Measurements from ENCODE around the gene PTCH1.
A peak's percentile ranks its signal among the peaks of the same experiment; 100 is the strongest.

Gene PTCH1

DNA sequence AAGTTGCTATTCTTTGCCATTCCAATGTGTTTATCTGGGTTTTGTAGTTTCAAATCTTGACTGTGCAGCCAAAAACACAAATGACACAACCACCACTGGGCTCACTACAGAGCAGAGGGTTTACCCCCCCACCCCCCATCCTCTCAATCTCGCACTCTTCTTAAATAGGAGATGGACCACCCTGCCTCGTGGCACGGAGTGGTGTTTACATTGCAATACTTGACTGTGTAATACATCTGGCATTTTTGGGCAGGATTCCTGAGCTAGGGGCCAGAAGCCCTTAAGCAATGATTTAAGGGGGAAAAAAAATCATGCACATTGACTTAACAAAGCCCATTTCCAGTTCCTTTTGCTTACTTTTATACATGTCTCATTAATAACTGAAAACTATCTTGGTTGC is 19.0 kb downstream of the PTCH1 start:
- DNase-seq, result no peak

DNA sequence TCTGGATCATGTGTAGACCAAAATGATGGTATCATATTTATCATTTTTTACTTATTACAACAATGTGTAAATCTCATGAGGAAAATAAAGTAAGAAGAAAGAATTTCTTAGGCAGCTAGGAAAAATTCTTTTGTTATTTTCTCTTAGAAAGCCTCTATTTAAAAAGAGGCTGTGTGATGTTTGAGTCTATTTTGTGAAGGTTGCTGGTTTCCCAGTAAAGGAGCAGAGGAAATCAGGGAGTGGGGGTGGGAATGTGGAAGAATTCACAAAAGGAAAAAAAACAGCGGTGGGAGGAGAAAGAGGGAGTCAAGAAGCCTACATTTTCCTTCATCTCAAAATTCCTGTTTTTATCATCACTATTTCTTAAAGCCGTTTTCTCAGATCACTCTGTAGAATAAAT is 20.1 kb downstream of the PTCH1 start:
- DNase-seq, result no peak

DNA sequence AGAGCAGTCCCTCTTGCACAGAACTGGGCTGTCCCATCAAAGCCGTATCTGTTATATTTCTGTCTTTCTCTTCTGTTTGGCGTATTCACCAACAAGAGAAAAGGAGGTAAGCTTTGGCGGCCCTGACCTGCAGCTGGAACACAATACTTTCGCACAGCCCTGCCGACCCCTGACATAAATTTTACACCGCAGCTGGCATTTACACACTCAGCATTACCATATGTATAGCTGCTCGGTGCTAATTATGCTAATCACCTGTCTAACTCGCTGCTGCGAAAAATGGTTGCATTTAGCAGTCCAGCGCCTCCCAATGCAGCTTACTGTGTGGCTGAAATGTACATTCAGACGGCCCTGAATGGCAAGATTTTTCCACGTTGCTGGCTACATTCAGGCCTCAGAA is 20.8 kb downstream of the PTCH1 start:
- no peak for DNase-seq

DNA sequence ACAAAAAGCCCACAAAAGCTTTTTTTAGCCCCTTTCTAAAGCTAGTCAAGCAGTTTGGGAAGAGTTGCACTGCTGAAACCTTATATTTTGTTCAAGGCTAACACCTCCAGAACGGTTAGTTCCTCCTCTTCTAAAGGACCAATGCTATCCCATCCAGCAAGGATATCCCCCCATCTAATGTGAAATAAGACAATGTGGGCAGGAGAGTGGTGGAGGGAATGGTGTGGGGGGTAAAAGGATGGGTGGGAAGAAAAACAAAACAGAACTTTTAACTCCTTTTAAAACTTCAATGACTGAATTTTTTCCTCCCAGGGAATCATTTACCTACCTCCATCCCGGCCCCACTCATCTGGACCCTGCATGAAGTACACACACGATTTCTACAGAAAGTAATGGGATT is 21.2 kb downstream of the PTCH1 start:
- no peak for DNase-seq

DNA sequence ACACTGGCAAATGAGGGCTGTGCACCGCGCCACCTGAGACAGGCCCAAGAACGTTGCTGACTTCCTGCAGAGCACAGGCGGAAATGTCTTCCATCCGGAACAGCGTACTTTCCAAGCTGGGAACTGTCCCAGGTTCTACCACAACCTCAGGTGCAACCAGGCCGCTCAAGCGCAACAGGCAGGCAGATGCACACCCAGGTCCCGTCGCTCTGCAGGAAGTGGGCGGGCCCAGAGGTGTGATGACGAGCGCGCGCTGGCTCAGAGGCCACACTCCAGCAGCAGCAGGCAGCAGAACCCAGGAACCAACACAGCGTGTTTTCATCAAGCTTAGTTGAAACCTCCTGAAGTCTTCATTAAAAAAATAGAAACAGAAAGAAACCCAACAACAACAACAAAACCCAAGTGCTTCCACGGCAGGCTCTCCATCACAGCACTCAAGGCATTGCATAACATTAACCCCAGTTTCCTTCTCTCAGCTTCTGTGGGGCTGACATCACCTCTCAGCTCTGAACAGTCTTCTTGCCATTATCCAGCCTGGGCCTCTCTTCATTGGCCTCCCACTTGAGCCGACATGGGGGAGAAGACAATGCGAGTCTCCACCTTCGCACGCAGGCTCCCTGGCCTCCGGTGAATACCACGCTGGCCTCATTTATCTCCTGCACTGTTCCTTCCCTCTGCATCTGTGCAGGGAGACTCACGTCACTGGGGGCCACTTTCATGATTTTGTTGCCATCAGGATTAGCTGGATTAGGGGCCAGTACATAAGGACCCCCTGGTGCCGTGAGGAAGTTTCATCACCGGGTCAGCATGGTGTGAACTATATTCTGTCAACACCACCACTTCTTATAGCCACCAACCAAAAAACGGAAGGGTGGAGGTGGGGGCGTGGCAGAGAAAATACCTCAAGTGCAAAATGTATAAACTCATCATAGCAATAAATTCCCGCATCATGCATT is 22.1 kb downstream of the PTCH1 start:
- peak; percentile 87 for DNase-seq

DNA sequence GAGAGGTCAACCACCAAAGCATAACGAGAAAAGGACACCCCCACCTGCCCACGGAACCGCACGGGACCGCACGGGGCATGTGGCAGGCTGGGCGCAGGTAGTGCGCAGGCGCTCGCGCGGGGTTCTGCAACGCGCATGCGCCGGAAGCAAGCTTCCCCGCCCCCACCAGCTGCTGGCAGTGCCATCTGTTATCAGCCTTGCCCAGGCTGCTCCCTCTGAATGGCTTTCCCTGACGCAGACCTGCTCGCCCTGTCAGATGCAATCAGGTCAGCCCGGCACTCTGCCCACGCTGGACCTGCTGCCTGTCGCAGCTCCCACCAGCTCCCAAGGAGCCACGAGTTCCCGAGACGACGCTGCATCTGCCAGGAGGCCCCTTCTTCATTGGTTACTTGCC is 22.8 kb downstream of the PTCH1 start:
- peak; percentile 91 for DNase-seq

DNA sequence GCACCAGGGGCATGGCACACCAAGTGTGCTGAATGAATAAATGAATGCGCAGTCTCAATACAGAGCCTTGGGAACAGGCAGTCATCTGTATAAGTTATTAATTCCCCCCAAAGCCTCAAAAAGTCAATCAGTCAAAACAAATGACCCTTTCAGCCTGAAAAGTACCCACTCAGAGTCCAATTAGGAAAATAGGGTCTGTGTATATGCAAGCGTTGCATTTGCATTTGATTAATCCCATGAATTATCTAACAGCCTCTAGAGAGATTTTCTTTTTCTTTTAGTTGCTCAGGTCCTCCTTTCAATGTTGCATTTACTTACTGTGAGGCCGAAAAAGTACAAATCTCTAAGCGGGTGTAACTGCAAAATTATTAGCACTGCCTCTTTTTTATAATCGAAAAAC is 23.4 kb downstream of the PTCH1 start:
- no peak for DNase-seq

DNA sequence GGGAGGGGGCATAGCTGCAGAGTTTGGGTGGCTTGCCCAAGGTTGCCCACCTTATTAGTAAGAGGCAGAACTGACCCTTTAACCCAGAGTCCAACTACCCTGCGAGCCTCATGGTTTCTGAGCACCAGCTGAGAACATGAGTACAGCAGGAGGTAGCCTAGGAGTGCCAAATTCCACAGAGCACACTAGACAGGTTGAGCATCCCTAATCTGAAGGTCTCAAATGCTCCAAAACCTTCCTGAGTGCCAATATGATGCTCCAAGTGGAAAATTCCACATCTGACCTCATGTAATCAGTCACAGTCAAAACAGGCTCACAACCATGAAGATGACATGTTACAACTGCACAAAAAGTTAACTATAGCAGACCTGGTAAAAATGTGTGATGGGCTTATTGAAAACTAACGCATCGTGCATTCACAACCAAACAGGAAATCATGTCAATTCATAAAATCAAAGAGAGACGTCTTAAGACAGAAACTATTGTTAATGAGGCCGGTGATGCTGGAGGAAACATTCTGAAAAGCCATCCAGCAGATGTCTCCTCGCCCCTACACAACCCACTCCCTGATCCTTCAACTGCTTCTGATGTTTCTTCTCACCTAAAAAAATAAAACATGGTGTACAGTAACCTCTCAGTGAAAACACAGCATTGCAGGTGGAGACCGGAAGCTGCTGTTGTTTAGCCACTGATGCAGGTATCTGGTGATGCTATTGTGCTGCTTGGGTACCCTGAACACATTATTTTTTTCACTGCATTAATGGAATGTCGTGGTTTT is 25.0 kb downstream of the PTCH1 start:
- no peak for DNase-seq

DNA sequence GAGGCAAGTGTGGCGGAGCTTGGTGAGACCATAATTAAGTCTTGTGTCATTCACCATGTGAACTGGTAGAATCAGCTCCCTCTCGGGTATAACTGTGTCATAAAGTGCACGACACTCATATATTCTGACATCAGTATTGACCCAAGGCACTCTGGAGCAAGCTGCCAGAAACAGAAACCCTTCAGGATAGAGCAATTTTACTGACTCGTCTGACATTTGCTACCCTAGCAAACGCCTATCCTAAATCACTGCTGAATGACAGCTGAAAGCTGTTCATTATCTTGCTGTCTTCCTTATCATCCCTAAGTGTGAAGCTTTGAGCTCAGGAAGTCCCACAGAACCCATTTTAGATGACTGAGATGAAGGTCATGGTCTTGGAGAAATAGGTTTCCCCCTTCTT is 27.8 kb downstream of the PTCH1 start:
- no peak for DNase-seq

DNA sequence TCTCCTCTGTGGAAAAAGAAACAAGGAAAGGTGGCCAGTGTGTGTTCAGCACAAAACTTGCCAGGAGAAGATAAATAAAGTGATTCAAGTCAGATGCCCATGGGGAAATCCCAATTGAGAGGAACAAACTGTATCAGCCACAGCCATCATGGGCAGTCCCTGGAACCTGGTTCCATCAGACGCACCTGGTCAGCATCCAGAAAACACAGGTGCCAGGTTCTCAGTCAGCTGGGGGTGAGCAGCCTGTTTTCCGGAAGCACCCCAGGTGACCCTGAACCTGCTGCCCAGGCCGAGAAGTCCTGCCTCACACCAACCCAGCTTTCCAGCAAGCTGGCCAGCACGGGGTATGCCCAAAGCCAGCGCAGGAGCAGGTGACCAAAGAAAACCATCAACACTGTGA is 30.5 kb downstream of the PTCH1 start:
- no peak for DNase-seq

DNA sequence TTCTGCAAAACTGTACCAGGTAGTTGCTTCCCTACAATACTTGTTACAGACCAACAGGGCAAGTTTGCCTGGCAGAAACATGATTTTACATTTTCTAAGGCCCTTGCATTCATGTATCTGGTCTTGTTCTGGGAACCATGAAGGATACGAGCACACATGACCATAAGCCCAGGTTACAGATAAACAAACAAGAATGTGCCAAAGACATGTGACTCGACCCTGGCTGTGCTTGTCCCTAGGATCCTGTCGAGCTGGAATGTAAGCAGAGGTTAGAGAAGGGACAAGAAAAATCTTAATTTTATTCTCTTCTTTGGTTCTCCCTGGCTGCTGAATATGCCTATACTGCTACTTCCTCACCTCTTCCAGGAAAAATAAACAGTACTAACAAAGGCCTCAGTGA is 32.5 kb downstream of the PTCH1 start:
- no peak for DNase-seq

DNA sequence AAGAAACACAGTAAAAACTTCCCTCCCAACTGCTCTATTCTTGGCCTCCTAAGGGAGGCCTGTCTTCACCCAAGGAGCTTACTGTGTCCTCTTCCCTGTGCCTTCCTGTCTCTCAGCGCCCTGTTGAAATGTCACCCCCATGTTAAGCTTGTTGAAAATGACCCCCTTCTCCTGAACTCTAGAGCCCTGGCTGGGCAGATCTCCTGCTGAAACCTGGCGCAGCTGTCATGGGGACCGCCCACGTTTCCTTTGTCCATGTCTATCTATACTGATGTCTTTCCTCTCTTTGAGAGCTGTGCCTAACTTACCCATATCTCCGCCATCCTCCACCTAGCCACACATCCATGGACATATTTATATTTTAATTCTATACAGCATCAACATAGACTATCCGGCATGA is 33.3 kb downstream of the PTCH1 start:
- DNase-seq, result no peak

DNA sequence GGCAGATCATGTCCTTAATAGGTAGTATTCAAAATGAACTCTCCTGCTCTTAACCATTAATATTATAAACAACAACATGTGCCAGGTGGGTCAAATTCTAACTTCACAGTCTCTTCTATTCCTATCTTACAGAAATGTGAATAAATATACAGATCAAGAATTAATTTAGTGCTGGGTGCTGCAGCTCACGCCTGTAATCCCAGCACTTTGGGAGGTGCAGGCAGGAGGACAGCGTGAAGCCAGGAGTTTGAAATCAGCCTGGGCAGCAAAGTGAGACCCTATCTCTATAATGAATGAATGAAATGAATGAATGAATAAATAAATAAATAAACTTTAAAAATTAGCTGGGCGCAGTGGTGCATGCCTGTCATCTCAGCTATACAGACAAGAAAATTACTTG is 34.1 kb downstream of the PTCH1 start:
- DNase-seq, result no peak

DNA sequence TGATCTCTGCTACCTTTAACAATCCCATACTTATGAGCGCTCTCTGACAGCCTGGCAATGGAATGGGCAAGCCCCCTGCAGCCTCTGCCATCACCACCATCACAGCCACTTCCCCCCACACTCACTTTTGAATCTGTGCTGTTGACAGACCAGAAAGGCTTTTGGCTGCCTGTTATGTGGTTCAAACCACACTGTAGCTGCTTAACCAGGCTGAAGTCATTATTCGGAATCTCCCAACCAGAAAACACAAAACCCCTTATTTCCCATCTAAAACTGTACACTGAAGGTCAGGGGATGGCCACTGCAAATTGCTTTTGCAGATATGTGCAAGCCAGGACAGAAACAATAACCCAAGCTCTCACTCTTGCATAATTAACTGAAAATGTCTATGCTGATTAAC is 35.8 kb downstream of the PTCH1 start:
- DNase-seq, result no peak

DNA sequence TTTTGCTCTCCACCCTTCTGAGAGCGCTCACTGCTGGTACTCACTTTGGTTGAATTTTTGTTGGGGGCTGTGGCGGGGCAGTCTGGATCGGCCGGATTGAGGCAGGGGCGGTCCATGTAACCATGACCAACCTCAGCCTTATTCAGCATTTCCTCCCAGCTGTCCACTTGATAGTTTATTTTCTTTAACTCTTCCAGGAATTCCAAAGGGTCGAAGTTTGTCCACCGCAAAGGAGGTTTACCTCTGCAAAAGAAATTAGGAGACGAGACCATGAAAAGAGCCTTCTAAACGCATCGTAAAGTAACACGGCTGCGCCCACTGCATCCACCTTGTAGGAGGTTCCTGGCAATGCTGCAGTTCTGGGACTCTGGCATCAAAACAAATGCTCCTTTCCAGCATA is 36.4 kb downstream of the PTCH1 start:
- DNase-seq, result no peak

DNA sequence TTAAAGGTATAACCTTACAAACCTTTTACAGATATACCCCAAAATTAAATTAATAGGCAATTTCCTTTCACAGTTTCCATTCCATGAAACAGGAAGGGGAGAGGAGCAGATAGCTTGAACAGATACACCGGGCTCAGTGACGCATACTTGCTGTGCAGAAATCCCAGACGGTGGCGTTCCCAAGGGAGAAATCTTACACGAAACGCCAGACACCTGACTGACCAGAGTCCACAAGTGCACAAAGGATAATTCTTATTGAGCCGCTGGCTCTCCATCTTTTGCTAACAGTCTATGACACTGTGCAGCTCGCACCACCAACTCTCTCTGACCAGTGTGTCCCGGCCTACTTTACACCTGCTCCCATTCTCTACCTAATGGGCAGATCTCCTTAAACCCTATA is 37.4 kb downstream of the PTCH1 start:
- no peak for DNase-seq

DNA sequence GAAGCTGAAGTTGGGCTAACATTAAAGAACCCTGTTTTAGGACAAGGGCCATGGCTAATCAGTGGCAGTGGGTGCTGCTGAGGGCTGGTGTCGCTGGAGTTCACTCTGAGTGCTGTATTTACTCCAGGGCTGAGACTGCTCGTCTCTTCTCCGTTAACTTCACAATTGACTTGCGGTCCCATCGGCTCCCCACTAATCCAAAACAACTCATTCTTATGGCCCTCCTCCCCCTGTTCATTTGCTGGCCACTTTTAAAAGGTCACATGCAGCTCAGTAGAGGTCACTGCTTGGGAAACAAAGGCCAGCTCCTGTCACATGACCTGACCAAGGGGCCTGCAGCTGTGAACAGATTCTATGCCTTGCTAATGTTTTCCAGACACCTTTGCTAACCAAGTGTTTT is 38.4 kb downstream of the PTCH1 start:
- no peak for DNase-seq

DNA sequence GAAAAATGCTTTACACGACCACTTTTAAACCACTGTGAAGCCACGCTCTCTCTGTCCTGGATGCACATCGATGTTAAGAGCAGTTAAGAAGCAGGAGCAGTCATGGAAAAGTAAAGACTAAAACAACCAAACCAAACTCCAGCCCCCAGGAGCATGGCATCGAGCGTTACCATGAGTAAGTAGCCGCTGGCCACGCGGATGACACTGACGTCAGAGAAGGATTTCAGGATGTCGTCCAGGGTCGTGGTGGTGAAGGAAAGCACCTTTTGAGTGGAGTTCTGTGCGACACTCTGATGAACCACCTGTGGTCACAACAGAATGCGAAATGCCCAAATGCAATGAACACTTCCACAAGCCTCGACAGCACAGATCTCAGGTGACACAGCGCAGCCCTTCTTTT is 38.9 kb downstream of the PTCH1 start:
- DNase-seq, result no peak

DNA sequence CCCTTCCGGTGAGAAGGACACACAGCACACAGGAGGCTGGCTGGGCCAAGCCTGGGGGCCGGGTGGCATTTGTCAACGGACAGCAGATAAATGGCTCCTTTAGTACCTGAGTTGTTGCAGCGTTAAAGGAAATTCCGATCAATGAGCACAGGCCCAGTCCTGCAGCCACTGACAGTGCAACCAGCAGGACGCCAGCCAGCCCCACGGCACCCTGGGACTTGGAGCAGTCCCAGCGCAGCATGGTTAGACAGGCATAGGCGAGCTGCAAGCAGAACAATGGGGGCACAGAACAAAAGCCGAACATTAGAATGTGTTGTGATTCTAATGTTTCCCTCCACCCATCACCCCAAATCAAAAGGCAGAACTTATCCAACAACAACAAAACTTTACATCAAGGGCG is 39.3 kb downstream of the PTCH1 start:
- DNase-seq, result no peak

DNA sequence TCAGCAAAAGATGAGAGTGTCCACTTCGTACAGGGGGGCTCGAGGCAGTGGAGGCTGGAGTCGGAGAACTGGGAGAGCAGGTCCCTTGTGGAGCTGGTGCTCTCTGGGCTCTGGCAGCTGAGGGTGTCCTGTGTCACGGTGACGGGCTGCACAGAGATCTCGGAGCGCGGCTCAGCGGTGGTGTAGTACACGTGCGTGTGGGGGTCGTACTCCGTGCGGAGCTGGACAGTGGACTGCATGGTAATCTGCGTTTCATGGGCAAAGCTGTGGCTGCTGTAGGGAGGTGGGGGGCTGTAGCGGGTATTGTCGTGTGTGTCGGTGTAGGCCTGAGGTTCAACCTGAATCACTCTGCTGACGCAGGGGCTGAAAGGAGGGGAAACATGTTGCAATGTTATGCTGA is 48.0 kb downstream of the PTCH1 start:
- DNase-seq, result no peak

DNA sequence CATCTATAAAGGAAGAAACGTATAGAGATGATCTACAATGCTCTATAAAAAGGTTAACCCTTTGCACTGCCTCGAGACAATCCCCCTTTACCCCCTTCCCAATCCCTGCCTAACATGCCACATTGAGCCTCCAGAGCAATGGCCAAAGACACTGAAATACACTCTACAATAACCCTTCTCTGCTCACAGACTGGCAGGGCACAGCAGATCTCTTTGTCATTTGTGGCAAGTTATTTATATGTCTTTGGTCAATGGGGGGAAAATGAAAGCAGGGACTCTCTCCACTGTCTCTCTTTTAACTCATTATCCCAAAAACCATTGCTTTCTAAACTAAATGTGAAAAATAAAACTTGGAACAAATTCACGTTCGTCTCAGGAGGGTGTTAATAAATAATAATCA is 51.7 kb downstream of the PTCH1 start:
- no peak for DNase-seq

DNA sequence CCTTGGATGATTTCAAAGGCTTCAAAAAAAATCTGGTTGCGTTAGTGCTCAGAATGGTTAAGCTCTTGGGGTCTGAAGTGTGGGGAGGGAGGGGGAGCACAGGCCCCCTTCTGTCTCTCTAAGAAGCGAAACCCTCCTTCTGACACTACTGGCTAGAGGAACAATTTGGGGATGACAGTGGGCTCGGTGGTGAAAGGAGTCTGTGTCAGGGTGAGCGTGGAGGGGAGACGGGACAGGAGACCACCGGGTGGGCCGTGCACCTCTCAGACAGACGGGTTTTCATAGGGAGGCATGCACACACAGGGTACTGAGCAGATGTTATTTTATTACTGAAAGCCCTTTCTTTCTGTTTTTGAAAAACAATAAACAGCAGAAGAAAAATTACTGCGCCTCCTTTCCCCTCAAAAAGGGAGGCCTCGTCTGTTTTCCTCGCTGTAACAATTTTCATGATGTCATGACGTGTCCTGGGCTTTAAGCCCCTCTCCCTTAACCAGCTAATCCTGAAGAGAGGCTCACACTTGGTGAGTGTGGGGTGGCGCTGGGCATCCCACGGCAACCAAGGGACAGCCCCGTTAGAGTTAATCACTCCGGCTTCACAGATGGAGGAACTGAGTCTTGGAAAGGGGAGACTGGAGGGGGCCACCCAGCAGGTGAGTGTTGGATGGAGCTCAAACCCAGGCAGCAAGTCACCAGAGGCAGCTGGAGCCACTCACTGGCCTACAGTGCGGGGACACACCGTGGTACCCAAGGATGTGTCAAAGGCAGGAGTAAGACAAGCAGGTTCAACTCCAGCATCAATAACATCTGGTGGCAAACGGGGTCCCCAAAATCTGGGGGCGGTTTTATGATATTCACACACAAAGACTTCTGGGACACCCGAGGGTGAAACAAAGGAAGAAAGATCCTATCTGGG is 53.4 kb downstream of the PTCH1 start:
- no peak for DNase-seq

Data from NCI-H1092 treated with DMSO at 0.1 percent for 48 hours (cell line).